Activated CD4-positive, CD25-positive, alpha-beta regulatory T cell treated with anti-CD3 and anti-CD28 coated beads, Interleukin-2, amount 50 U/mL, for 72 hours (primary cell): ENCODE results near the gene MYO1E.

Source experiments
- DNase-seq: peaks from one replicate; pipeline ENCODE4 v3.0.0; 2021

The MYO1E gene

GRCh38 chr15:59221511-59222505 is 150.9 kb downstream of the MYO1E start:
- DNase-seq = no peak

DNA sequence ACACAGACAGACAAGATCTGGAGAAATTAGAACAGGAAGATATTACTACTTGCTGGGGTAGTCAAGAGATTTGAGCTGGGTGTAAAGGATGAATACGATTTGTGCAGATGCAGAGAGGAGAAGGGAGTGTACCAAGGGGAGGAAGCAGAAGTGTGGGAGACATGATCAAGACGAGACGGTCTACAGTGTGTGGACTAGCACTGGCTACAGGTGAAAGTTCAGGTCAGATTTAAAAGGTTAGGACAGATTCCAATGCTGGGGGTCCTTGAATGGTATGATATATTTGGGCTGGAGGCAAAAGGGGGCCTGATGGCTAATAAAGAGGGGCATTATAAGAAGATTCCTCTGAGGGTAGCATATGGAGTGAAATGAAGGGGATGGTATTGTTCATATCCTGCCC is 154.0 kb downstream of the MYO1E start:
- DNase-seq = no peak

- DNase-seq = no peak
Measured at GRCh38 chr15:59217876-59218498, 154.7 kb downstream of the MYO1E start.

DNA sequence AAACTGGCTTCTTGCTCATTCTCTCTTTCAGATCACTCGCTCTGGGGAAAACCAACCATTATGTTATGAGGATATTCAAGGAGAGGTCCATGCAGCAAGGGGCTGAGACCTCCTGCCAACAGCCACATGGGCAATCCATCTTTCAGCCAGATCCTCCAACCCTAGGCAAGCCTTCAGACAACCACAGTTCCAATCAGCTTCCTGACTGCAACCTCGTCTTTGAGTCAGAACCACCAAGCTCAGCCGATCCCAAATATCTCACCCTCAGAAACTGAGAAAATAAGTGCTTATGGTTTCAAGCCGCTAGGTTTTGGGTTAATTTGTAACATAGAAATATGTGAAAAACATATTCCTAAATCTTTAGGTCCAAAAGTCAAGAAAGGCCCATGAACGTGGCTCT is 155.8 kb downstream of the MYO1E start:
- no peak for DNase-seq

- no peak for DNase-seq
Measured at GRCh38 chr15:59210186-59210585, 162.5 kb downstream of the MYO1E start.

DNA sequence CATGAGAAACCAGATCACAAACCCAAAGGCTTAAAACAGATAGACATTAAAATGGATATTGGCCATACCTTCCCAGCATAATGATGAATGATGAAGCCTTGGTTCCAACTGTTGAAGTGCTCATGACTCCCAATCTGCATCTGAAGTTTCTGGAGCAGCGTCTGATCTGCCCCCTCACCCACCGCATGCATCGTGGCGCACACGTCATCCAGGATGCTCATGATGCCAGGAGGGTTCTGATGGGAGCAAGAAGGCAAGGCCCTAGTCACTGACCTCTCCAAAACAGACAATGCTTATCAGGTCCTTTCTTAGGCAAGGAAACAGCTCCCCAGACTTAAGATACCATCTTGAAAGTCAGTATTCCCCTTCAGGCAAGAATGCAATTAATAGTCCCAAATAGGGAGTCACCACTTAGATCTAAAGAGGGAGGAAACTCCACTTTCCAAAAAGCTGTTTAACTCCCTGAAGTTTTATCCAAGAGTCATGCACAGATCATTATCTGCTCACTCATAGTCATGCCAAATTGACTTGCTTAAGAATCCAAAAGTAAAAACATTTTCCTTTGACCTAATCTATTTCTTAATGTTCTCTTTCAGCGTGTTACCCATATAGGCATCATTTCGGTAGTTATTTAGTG is 163.9 kb downstream of the MYO1E start:
- DNase-seq = no peak

GRCh38 chr15:59206623-59207183 is 166.0 kb downstream of the MYO1E start, which contains the start of gene LDHAL6B:
Gene LDHAL6B, plus strand, starts transcription at chr15:59206843. Its CDS starts 98 bp downstream, at chr15:59206941.
- no peak for DNase-seq

GRCh38 chr15:59205839-59206622 is 166.6 kb downstream of the MYO1E start:
- no peak for DNase-seq

DNA sequence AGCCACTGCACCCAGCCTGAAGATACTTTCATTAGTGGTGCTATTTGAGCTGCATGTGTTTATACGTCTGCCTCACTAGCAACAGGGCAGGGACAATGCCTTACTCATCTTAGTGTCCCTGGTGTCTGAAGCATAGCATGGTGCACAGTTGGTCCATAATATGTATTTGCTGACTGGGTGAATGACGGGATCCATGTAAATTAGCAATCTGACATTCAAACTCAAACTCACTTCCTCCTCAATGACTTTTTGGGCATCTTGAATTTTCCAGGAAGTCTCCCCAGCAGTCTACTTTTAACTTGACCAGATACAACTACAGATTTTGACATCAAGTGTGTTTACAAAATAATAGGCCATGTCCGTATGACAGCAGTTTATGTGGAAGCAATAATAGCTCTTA is 169.0 kb downstream of the MYO1E start:
- no peak for DNase-seq

DNA sequence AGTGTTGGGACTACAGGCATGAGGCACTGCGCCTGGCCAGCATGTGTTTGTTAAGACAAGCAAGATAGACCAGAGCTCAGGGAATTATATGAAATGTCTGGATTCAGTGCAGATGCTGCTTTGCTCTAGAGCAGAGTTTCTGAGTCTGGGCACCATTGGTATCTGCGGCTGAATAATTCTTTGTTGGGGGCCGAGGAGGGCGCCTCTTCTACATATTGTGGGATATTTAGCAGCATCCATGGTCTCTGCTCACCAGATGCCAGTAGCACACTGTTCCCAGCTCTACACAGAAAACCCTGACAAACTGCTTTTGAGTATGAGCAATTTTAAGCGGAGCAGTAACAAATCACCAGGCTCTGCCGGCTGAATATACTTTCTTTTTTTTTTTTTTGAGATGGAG is 169.7 kb downstream of the MYO1E start:
- no peak for DNase-seq

- DNase-seq = no peak
Measured at GRCh38 chr15:59200560-59200959, 172.1 kb downstream of the MYO1E start.

DNA sequence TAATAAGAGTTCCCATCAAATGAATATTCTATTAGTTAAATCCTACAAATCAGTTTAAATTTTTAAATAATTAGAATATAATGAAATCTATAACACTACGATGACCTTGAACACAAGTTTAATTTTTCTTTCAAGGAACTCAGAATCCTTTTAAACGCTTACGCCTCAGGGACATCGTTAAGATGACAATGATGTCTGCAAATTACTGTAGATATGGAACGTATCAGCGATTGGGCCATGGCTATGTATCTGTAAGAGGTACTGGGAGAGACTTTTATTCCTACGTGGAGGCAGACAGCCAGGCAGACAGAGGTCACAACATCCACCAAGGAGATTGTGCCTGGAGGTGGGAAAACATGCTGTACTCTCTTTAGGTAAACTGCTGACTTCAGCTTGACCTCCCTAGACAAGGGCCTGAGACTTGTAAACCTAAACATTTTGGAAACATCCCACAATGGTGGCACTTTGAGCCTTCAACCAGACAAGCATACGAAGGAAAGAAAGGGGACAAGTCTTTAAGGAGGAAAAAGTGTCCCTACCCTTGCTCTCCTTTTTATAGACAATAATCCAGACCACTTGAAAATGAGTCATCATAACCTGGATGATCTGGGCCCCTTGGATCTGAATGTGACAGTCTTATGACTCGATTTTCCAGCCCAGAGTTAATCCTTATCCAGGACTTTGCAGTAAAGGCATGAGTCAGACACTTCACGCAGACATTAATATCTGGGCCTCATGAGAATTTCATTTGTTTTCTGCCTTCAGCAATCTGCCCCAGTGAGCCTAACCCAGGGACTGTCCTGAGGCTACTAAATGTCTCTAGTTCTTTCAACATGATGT is 172.8 kb downstream of the MYO1E start:
- no peak for DNase-seq

- DNase-seq = no peak
Measured at GRCh38 chr15:59197454-59197853, 175.2 kb downstream of the MYO1E start.

DNA sequence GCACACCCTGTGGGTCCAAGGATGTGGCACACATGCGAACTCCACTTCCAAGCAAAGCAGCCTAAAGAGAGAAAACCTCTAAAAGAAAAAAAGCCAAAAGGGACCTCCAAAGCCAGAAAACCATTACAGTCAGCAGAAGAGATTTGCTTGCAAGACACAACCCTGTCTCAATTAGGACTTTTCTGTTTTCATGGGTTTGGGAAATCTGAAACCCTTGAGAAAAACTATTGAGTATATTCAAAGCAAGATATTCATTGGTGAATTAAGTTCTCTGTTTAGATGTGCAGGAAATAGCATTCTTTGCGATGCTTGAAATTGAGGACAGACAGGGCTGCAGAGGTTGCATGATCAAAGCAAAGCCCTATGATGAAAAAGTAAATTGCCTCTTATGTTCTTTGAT is 176.3 kb downstream of the MYO1E start:
- DNase-seq = no peak

GRCh38 chr15:59194639-59195325 is 177.9 kb downstream of the MYO1E start:
- DNase-seq = no peak

DNA sequence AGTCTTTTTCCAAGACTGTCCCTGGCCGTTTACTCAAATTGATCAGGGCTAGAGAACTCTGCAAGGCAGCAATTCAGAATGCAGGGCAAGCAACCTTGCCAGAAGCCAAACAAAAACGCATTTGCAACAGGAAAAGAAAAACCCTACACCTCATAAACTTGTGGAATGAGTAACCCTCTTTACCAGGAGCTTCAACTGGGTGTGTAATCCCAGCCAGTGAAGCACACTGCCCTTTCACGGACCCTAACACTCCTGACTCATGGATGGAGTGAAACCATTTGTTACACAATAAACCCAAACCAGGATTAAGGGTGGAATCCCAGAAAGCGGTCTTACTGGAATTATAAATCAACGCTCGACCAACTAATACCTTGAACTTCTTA is 180.8 kb downstream of the MYO1E start:
- no peak for DNase-seq

DNA sequence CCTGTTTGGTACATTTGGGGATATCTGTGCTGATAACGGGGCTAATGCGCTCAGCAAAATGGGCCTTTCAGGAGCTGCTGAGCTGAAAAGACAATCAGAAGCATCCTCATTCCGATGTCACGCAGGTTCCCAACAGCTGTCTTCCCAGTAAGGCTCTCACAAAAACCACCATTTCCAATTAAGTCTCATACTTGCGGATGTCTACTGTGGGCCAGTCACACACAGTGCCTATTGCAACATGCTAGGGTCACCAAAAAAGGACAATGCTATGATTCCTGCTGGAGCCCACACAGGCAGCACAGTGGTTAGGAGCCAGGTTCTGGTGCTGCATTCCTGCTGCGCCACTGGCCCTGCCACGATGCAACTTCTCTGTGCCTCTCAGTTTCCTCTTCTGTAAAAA is 182.4 kb downstream of the MYO1E start:
- no peak for DNase-seq

- no peak for DNase-seq
Measured at GRCh38 chr15:59189241-59189640, 183.4 kb downstream of the MYO1E start.

- no peak for DNase-seq
Measured at GRCh38 chr15:59186501-59186900, 186.2 kb downstream of the MYO1E start.

DNA sequence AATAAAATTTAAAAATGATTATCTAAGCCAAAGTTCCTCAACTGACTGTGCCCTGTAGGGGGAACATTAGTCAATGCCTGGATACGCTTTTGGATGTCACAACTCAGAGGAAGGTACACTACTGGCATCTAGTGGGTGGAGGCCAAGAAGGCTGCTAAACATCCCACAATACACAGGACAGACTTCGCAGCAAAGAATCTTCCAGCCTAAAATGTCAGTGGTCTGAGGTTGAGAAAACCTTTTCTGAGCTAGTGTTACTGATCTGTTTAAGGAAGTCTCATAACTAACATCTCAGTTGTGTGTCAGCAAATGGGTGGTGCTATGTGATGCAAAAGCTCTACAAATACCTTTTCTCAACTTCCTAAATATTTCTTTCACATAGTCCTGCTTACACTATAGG is 186.9 kb downstream of the MYO1E start:
- DNase-seq = no peak
